H1 (cell line): ENCODE results near the gene GIGYF2. TPM values are rescaled to one million over a fixed set of nuclear protein-coding genes. Genes with fewer than 3 reads are reported as not detected.

Experiments used
- CTCF ChIA-PET: fragments of 300-600 bp; sonication (Branson Sonifier 250); formaldehyde crosslinking; loops from one replicate; lab custom pipeline; 2021; ENCODE audit not compliant: partially characterized antibody; lab: Charles Lee
- POLR2A ChIA-PET: fragments of 300-600 bp; sonication (Branson Sonifier 250); formaldehyde crosslinking; loops from one replicate; lab custom pipeline; 2021; ENCODE audit warnings: inconsistent platforms; ENCODE audit not compliant: partially characterized antibody; lab: Charles Lee
- DNase-seq, 2 experiments: peaks; one replicate each; pipeline versions ENCODE4 v3.0.0 to v3.0.0-alpha.2; 2010 to 2022; ENCODE audit warnings: low spot score in 2 of 2, low read depth in 1 of 2, mixed read lengths in 1 of 2
- FAIRE-seq: peaks from 2 replicates; lab custom pipeline; 2011; peaks lifted over from hg19 to GRCh38; lab: Jason Lieb, UNC
- H2AFZ ChIP-seq: 2 replicates; pipeline ENCODE4 v1.8.1; 2012; ENCODE audit warnings: low read length, inconsistent platforms
- H2AK5ac ChIP-seq: 2 replicates; pipeline ENCODE4 v1.6.1; 2013; ENCODE audit warnings: low read depth, low read length
- H2BK120ac ChIP-seq: replicated peaks from 2 replicates; pipeline ENCODE3; 2013; ENCODE audit warnings: low read depth, low read length, inconsistent platforms
- H2BK12ac ChIP-seq: 2 replicates; pipeline ENCODE4 v1.6.1; 2013; ENCODE audit warnings: low read depth, low read length
- H2BK15ac ChIP-seq: 2 replicates; pipeline ENCODE4 v1.6.1; 2013; ENCODE audit warnings: low read length
- H2BK20ac ChIP-seq: 2 replicates; pipeline ENCODE4 v1.6.1; 2013; ENCODE audit warnings: low read length
- H2BK5ac ChIP-seq: 2 replicates; pipeline ENCODE4 v1.6.1; 2013; ENCODE audit warnings: low read depth, low read length
- H3K14ac ChIP-seq: 2 replicates; pipeline ENCODE4 v1.6.1; 2013; ENCODE audit warnings: inconsistent platforms; ENCODE audit not compliant: insufficient read length
- H3K18ac ChIP-seq: 2 replicates; pipeline ENCODE4 v1.6.1; 2013; ENCODE audit warnings: low read length; ENCODE audit errors: extremely low read depth
- H3K23ac ChIP-seq: 2 replicates; pipeline ENCODE4 v1.6.1; 2013; ENCODE audit warnings: inconsistent platforms; ENCODE audit not compliant: insufficient read length
- H3K23me2 ChIP-seq: 2 replicates; pipeline ENCODE4 v1.6.1; 2013; ENCODE audit warnings: low read depth, low read length
- H3K27ac ChIP-seq: 2 replicates; pipeline ENCODE4 v1.6.1; 2011; ENCODE audit warnings: low read depth, low read length, inconsistent platforms
- H3K27me3 ChIP-seq, 4 experiments: replicated peaks in 1 of 4; 1 replicate in 1 of 4; 2 replicates in 3 of 4; pipeline versions ENCODE4 v1.6.1 to v1.8.1; 2011 to 2013; ENCODE audit warnings: low read length in 3 of 4, mild to moderate bottlenecking in 3 of 4, inconsistent platforms in 2 of 4, mixed read lengths in 2 of 4, moderate library complexity in 1 of 4; ENCODE audit not compliant: control insufficient read depth in 3 of 4, insufficient read depth in 3 of 4; ENCODE audit errors: extremely low read depth in 1 of 4
- H3K36me3 ChIP-seq, 4 experiments: 2 replicates each; pipeline versions ENCODE4 v1.6.1 to v1.8.1; 2011 to 2013; ENCODE audit warnings: mild to moderate bottlenecking in 4 of 4, low read length in 3 of 4, moderate library complexity in 2 of 4, control low read depth in 1 of 4, inconsistent platforms in 1 of 4; ENCODE audit not compliant: insufficient read depth in 4 of 4, control insufficient read depth in 2 of 4
- H3K4ac ChIP-seq: replicated peaks from 2 replicates; pipeline ENCODE3; 2013; ENCODE audit warnings: low read length, low read depth, mixed read lengths, inconsistent platforms; ENCODE audit not compliant: insufficient read length
- H3K4me1 ChIP-seq, 4 experiments: replicated peaks in 1 of 4; 1 replicate in 1 of 4; 2 replicates in 3 of 4; pipeline versions ENCODE4 v1.6.1 to v1.8.1; 2011 to 2013; ENCODE audit warnings: low read length in 3 of 4, inconsistent platforms in 2 of 4, mixed read lengths in 1 of 4; ENCODE audit not compliant: insufficient read depth in 4 of 4, control insufficient read depth in 3 of 4
- H3K4me2 ChIP-seq, 2 experiments: 2 replicates each; pipeline versions ENCODE4 v1.6.1 to v1.8.1; 2011 to 2013; ENCODE audit warnings: low read depth in 2 of 2, low read length in 2 of 2, control low read depth in 1 of 2, inconsistent platforms in 1 of 2, mild to moderate bottlenecking in 1 of 2; ENCODE audit not compliant: insufficient read depth in 1 of 2
- H3K4me3 ChIP-seq, 4 experiments: fragments of 200-600, 300-600 bp in 1 of 4; sonication (generic), shearing (Covaris generic), sonication (Bioruptor Twin) in 1 of 4; 2 replicates each; pipeline versions ENCODE4 v1.5.1 to v1.8.1; 2011 to 2016; ENCODE audit warnings: low read length in 4 of 4, low read depth in 3 of 4, control low read depth in 2 of 4, inconsistent platforms in 2 of 4, mild to moderate bottlenecking in 2 of 4, mixed read lengths in 1 of 4, moderate library complexity in 1 of 4; ENCODE audit not compliant: insufficient read depth in 2 of 4; ENCODE audit errors: extremely low read depth in 1 of 4
- H3K56ac ChIP-seq: replicated peaks from 2 replicates; pipeline ENCODE3; 2013; ENCODE audit warnings: low read depth, mild to moderate bottlenecking, mixed read lengths, low read length, inconsistent platforms; ENCODE audit not compliant: insufficient read length
- H3K79me1 ChIP-seq: 2 replicates; pipeline ENCODE4 v1.6.1; 2013; ENCODE audit warnings: low read depth, low read length, control low read depth
- H3K79me2 ChIP-seq, 2 experiments: 2 replicates each; pipeline versions ENCODE4 v1.6.1 to v1.8.1; 2012 to 2013; ENCODE audit warnings: low read length in 2 of 2, mild to moderate bottlenecking in 2 of 2, inconsistent platforms in 1 of 2; ENCODE audit not compliant: insufficient read depth in 2 of 2, control insufficient read depth in 1 of 2
- H3K9ac ChIP-seq, 4 experiments: replicated peaks in 1 of 4; 1 replicate in 1 of 4; 2 replicates in 3 of 4; pipeline versions ENCODE4 v1.6.1 to v1.8.1; 2011 to 2013; ENCODE audit warnings: low read depth in 3 of 4, low read length in 3 of 4, control low read depth in 2 of 4, mild to moderate bottlenecking in 2 of 4, moderate library complexity in 2 of 4, inconsistent platforms in 1 of 4; ENCODE audit errors: extremely low read depth in 1 of 4
- H3K9me3 ChIP-seq, 2 experiments: 2 replicates each; pipeline versions ENCODE4 v1.6.1 to v1.8.1; 2012 to 2013; ENCODE audit warnings: mild to moderate bottlenecking in 2 of 2, moderate library complexity in 2 of 2, control low read depth in 1 of 2, inconsistent platforms in 1 of 2, low read depth in 1 of 2, low read length in 1 of 2, mixed read lengths in 1 of 2; ENCODE audit not compliant: insufficient read depth in 2 of 2
- H4K20me1 ChIP-seq, 2 experiments: replicated peaks in 1 of 2; 2 replicates each; pipeline versions ENCODE3 to v1.8.1; 2011 to 2013; ENCODE audit warnings: inconsistent platforms in 2 of 2, low read length in 2 of 2, mild to moderate bottlenecking in 1 of 2; ENCODE audit not compliant: insufficient read depth in 2 of 2, control insufficient read depth in 1 of 2
- H4K5ac ChIP-seq: 2 replicates; pipeline ENCODE4 v1.6.1; 2013; ENCODE audit warnings: low read length, low read depth, mixed read lengths, inconsistent platforms; ENCODE audit not compliant: insufficient read length
- H4K8ac ChIP-seq: 2 replicates; pipeline ENCODE4 v1.8.0; 2013; ENCODE audit warnings: mild to moderate bottlenecking, moderate library complexity, low read length, inconsistent platforms; ENCODE audit not compliant: insufficient read depth; ENCODE audit errors: extremely low read depth
- H4K91ac ChIP-seq: replicated peaks from 2 replicates; pipeline ENCODE3; 2013; ENCODE audit warnings: low read length, mixed read lengths, inconsistent platforms; ENCODE audit not compliant: insufficient read length
- CBX5 ChIP-seq: fragments of 300-800, 300-1000 bp; sonication (generic); IDR thresholded peaks from 2 replicates; pipeline ENCODE4 v1.7.1; 2016; ENCODE audit warnings: antibody characterized with exemption, low read length, low read depth
- CEBPB ChIP-seq: IDR thresholded peaks from 2 replicates; pipeline ENCODE4 v1.6.1; 2012; ENCODE audit warnings: low read depth, low read length
- GTF2F1 ChIP-seq: IDR thresholded peaks from 2 replicates; pipeline ENCODE4 v1.6.1; 2012; ENCODE audit warnings: low read depth, low read length, improper control_type of control experiment, borderline replicate concordance
- HDAC2 ChIP-seq, 2 experiments: fragments of 300-600 bp in 1 of 2; sonication (generic) in 1 of 2; IDR thresholded peaks; 2 replicates each; pipeline ENCODE4 v1.6.1; 2011 to 2012; ENCODE audit warnings: low read depth in 2 of 2, low read length in 2 of 2, mild to moderate bottlenecking in 2 of 2, moderate library complexity in 2 of 2, borderline replicate concordance in 1 of 2, inconsistent platforms in 1 of 2
- KDM4A ChIP-seq: IDR thresholded peaks from one replicate; pipeline ENCODE4 v1.7.1; 2012; ENCODE audit warnings: low read depth, mild to moderate bottlenecking, moderate library complexity, low read length, inconsistent platforms; ENCODE audit not compliant: severe bottlenecking
- NANOG ChIP-seq: IDR thresholded peaks from 2 replicates; pipeline ENCODE4 v1.6.1; 2011; ENCODE audit warnings: low read length, low read depth, mild to moderate bottlenecking, inconsistent platforms; ENCODE audit not compliant: insufficient read depth, poor library complexity, severe bottlenecking
- POLR2A ChIP-seq, 2 experiments: IDR thresholded peaks; 1 replicate in 1 of 2; 2 replicates in 1 of 2; pipeline ENCODE4 v1.6.1; 2011; ENCODE audit warnings: low read depth in 2 of 2, low read length in 2 of 2, mild to moderate bottlenecking in 2 of 2; ENCODE audit errors: control extremely low read depth in 1 of 2
- TCF12 ChIP-seq: IDR thresholded peaks from 2 replicates; pipeline ENCODE4 v1.6.1; 2011; ENCODE audit warnings: low read depth, mild to moderate bottlenecking, low read length
- ZNF274 ChIP-seq: IDR thresholded peaks from 2 replicates; pipeline ENCODE4 v1.7.0; 2012; ENCODE audit warnings: low read length, borderline replicate concordance; ENCODE audit errors: extremely low read depth
- WGBS, 2 experiments: shearing (Covaris generic) in 1 of 2; methylation state at CpG; one replicate each; pipeline versions ENCODE4 v1.1.6 to v1.1.7; 2013 to 2015; ENCODE audit warnings: low lambda C conversion rate in 2 of 2, mixed read lengths in 2 of 2, inconsistent platforms in 1 of 2, low coverage in 1 of 2, missing lambda C conversion rate in 1 of 2; ENCODE audit not compliant: insufficient replicate concordance in 2 of 2, insufficient coverage in 1 of 2, insufficient read length in 1 of 2; ENCODE audit errors: extremely low coverage in 1 of 2, missing lambda C conversion rate in 1 of 2; 5-methylcytosine and 5-hydroxymethylcytosine counted together
- polyA plus RNA-seq, 7 experiments: library from polyadenylated mRNA; depleted of rRNA in 3 of 7; stranded (reverse) in 5 of 7; unstranded in 2 of 7; fragments of >200 nt in 5 of 7; fragments of 200-250 nt in 2 of 7; gene quantifications; 1 replicate in 5 of 7; 2 replicates in 1 of 7; 4 replicates in 1 of 7; pipeline versions ENCODE4 v1.2.1 to v1.2.3, GENCODE V29; 2011 to 2013; ENCODE audit warnings: missing spikeins in 2 of 7, mixed read lengths in 2 of 7
- total RNA-seq: library from RNA; stranded (reverse); fragmentation: NEBNext Ultra II Directional; extraction: Animal tissue kit (Norgen Biotek cat#: 25700); gene quantifications from 2 replicates; pipeline ENCODE4 v1.2.1, GENCODE V29; 2021
- TF ChIP-seq, protein P1 (sequence below): IDR thresholded peaks from 2 replicates; pipeline ENCODE4 v1.6.1; 2011; ENCODE audit warnings: low read length, improper control_type of control experiment
- TF ChIP-seq, protein P2 (sequence below): IDR thresholded peaks from 2 replicates; pipeline ENCODE4 v1.6.1; 2011; ENCODE audit warnings: low read depth, mild to moderate bottlenecking, low read length; ENCODE audit not compliant: insufficient read depth

GIGYF2 gene
- total and polyA plus RNA-seq, 2 of the 8 experiments (the other 6 are each of a cell fraction or from before 2014, with no cell fraction given), result 22.3 to 62.0 TPM

- no peak overlapping the region for H4K5ac ChIP-seq
- H3K79me1 ChIP-seq, result no peaks in the 10 kb centered on the region
- H2BK20ac ChIP-seq, result no peak overlapping the region
- no peak overlapping the region for H2BK120ac ChIP-seq
- no peak overlapping the region for H4K8ac ChIP-seq
- H3K27me3 ChIP-seq, result peaks cover 0 to 25% (median 18%) of the 10 kb centered on the region in 4 experiments; a peak in 5 of 7 replicates
- no peak for DNase-seq
- H3K4me3 ChIP-seq, result no peak overlapping the region
- peaks cover 0 to 4% of the 10 kb centered on the region in 2 experiments for H4K20me1 ChIP-seq
- POLR2A ChIA-PET, result no interaction called here
- H2BK12ac ChIP-seq, result no peak overlapping the region
- H3K23ac ChIP-seq, result no peak overlapping the region
- H3K9me3 ChIP-seq, result no peaks in the 10 kb centered on the region
- no peak overlapping the region for H3K14ac ChIP-seq
- no peak overlapping the region for H3K56ac ChIP-seq
- 87% methylated on average over 12 of the region's 13 CpGs; no CpG with 5 or more reads in 1 of the 2 experiments for WGBS, 2 experiments
- H2BK5ac ChIP-seq, result no peak overlapping the region
- H3K4me2 ChIP-seq, result no peak overlapping the region
- CTCF ChIA-PET, result interaction anchor here (1.2 kb wide), 1 partner anchor 12 kb away, joined by 3 read pairs; no protein-coding TSS in a partner anchor
- H2BK15ac ChIP-seq, result no peak overlapping the region
- 0 out of 2 replicates have a peak overlapping the region, but pooled peaks have one; percentile 1 for H2AK5ac ChIP-seq
- H3K9ac ChIP-seq, result no peak overlapping the region
- no peak for FAIRE-seq
- peaks cover 12% of the 10 kb centered on the region; the same call in 1 of the 2 replicates for H3K23me2 ChIP-seq
- H4K91ac ChIP-seq, result no peak overlapping the region
- no peaks in the 10 kb centered on the region for H3K79me2 ChIP-seq
- no peak overlapping the region for H3K18ac ChIP-seq
- no peak overlapping the region for H3K27ac ChIP-seq
- no peak overlapping the region for H2AFZ ChIP-seq
- no peak overlapping the region for H3K4ac ChIP-seq
- H3K4me1 ChIP-seq, result peaks cover 0 to 4% (median 1%) of the 10 kb centered on the region in 4 experiments; a peak in 3 of 7 replicates
- no peaks in the 10 kb centered on the region for H3K36me3 ChIP-seq
- TF ChIP-seq POLR2A (IDR thresholded peaks at IDR 0.05; ENCODE audit: control extremely low read depth in 1 of 2, low read depth in 2 of 2, low read length in 2 of 2), result no peak
- TF ChIP-seq ZNF274, result no peak
- TF ChIP-seq, protein P1, sequence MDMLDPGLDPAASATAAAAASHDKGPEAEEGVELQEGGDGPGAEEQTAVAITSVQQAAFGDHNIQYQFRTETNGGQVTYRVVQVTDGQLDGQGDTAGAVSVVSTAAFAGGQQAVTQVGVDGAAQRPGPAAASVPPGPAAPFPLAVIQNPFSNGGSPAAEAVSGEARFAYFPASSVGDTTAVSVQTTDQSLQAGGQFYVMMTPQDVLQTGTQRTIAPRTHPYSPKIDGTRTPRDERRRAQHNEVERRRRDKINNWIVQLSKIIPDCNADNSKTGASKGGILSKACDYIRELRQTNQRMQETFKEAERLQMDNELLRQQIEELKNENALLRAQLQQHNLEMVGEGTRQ, result no peak
- TF ChIP-seq TCF12, result no peak
- TF ChIP-seq GTF2F1, result no peak
- TF ChIP-seq CBX5, result no peak
- TF ChIP-seq CEBPB, result no peak
- TF ChIP-seq KDM4A, result no peak
- TF ChIP-seq HDAC2 (IDR thresholded peaks at IDR 0.05; ENCODE audit: borderline replicate concordance in 1 of 2, low read depth in 2 of 2, low read length in 2 of 2), result no peak
- TF ChIP-seq, protein P2, sequence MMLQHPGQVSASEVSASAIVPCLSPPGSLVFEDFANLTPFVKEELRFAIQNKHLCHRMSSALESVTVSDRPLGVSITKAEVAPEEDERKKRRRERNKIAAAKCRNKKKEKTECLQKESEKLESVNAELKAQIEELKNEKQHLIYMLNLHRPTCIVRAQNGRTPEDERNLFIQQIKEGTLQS, result no peak
- TF ChIP-seq NANOG, result no peak
These were observed 180.9 kb downstream of the GIGYF2 start for GRCh38 chr2:232877940-232878511.
